Loucy (cell line): Measurements from ENCODE around the gene PLA2G4E.

Experiments
- H2AFZ ChIP-seq: fragments of 200-600 bp; sonication (generic); 2 replicates; pipeline ENCODE4 v1.6.0; 2016; ENCODE audit warnings: antibody characterized with exemption, mild to moderate bottlenecking, low read length, moderate library complexity
- H3F3A ChIP-seq: fragments of 200-600 bp; 2 replicates; pipeline ENCODE4 v1.6.0; 2016; ENCODE audit warnings: antibody characterized with exemption, low read depth, mild to moderate bottlenecking
- H3K27me3 ChIP-seq: fragments of 200-600 bp; sonication (generic); 2 replicates; pipeline ENCODE4 v1.6.1; 2014; ENCODE audit warnings: low read length, mild to moderate bottlenecking; ENCODE audit not compliant: insufficient read depth, poor library complexity, severe bottlenecking
- H3K36me3 ChIP-seq: fragments of 200-600 bp; sonication (generic); 2 replicates; pipeline ENCODE4 v1.6.1; 2016; ENCODE audit warnings: low read length; ENCODE audit not compliant: insufficient read depth
- H3K4me1 ChIP-seq: fragments of 200-600 bp; sonication (generic); 2 replicates; pipeline ENCODE4 v1.5.1; 2014; ENCODE audit warnings: low read length, mild to moderate bottlenecking; ENCODE audit not compliant: insufficient read depth, poor library complexity, severe bottlenecking
- H3K4me2 ChIP-seq: fragments of 200-600 bp; sonication (generic); 2 replicates; pipeline ENCODE4 v1.6.0; 2014; ENCODE audit warnings: antibody characterized with exemption, low read length, low read depth, mild to moderate bottlenecking; ENCODE audit not compliant: poor library complexity, severe bottlenecking
- H3K4me3 ChIP-seq: fragments of 200-600 bp; sonication (generic); 2 replicates; pipeline ENCODE4 v1.5.1; 2014; ENCODE audit warnings: low read length, mild to moderate bottlenecking, mixed read lengths; ENCODE audit not compliant: poor library complexity, severe bottlenecking
- H3K79me2 ChIP-seq: fragments of 200-600 bp; sonication (generic); 2 replicates; pipeline ENCODE4 v1.6.1; 2014; ENCODE audit warnings: low read length; ENCODE audit not compliant: insufficient read depth
- H3K9ac ChIP-seq: fragments of 200-600 bp; sonication (generic); 2 replicates; pipeline ENCODE4 v1.6.0; 2014; ENCODE audit warnings: mild to moderate bottlenecking, low read depth, low read length, moderate library complexity; ENCODE audit not compliant: poor library complexity, severe bottlenecking
- H3K9me2 ChIP-seq: fragments of 200-600 bp; sonication (generic); replicated peaks from 2 replicates; pipeline ENCODE4 v1.6.1; 2016; ENCODE audit warnings: low read depth, low read length, mixed read lengths
- H3K9me3 ChIP-seq: fragments of 200-600 bp; sonication (generic); 2 replicates; pipeline ENCODE4 v1.6.1; 2014; ENCODE audit warnings: mild to moderate bottlenecking, antibody characterized with exemption, low read length, low read depth; ENCODE audit not compliant: insufficient read depth
- H4K20me1 ChIP-seq: fragments of 200-600 bp; sonication (generic); 2 replicates; pipeline ENCODE4 v1.6.0; 2014; ENCODE audit warnings: antibody characterized with exemption, low read length, mild to moderate bottlenecking; ENCODE audit not compliant: insufficient read depth, poor library complexity, severe bottlenecking
- EZH2phosphoT487 ChIP-seq: fragments of 200-600 bp; IDR thresholded peaks from 2 replicates; pipeline ENCODE4 v1.6.1; 2018; ENCODE audit warnings: antibody characterized with exemption, mild to moderate bottlenecking, moderate library complexity, borderline replicate concordance
- TF ChIP-seq, protein P1 (sequence below): fragments of 200-600 bp; sonication (generic); conservative IDR thresholded peaks from 2 replicates; pipeline ENCODE4 v1.5.1; 2014; ENCODE audit warnings: mild to moderate bottlenecking, antibody characterized with exemption, low read length

Gene PLA2G4E

DNA sequence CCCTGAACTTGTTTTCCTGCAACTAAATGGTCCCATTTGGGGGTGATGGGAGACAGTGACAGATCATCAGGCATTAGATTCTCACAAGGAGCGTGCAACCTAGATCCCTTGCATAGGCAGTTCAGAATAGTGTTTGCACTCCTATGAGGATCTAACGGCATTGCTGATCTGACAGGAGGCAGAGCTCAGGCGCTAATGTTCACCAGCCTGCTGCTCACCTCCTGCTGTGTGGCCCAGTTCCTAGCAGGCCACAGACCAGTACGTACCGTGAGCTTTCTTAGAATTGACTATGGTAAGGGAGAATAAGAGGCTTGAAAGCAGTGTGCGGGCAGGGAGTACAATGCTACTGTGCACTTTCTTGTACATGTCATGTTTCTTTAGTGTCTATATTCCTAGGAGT lies 17.6 kb upstream of the PLA2G4E start:
- H3K27me3 ChIP-seq: no peaks in the 10 kb centered on the region
- H3K9ac ChIP-seq: no peak overlapping the region
- H2AFZ ChIP-seq: no peak overlapping the region
- TF ChIP-seq, protein P1, sequence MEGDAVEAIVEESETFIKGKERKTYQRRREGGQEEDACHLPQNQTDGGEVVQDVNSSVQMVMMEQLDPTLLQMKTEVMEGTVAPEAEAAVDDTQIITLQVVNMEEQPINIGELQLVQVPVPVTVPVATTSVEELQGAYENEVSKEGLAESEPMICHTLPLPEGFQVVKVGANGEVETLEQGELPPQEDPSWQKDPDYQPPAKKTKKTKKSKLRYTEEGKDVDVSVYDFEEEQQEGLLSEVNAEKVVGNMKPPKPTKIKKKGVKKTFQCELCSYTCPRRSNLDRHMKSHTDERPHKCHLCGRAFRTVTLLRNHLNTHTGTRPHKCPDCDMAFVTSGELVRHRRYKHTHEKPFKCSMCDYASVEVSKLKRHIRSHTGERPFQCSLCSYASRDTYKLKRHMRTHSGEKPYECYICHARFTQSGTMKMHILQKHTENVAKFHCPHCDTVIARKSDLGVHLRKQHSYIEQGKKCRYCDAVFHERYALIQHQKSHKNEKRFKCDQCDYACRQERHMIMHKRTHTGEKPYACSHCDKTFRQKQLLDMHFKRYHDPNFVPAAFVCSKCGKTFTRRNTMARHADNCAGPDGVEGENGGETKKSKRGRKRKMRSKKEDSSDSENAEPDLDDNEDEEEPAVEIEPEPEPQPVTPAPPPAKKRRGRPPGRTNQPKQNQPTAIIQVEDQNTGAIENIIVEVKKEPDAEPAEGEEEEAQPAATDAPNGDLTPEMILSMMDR: no peak
- no peak for TF ChIP-seq EZH2phosphoT487
- H3K4me3 ChIP-seq: no peak overlapping the region
- no peaks in the 10 kb centered on the region for H3K79me2 ChIP-seq
- no peaks in the 10 kb centered on the region for H3K9me2 ChIP-seq
- H3K9me3 ChIP-seq: no peaks in the 10 kb centered on the region
- H3F3A ChIP-seq: no peaks in the 10 kb centered on the region
- H3K4me2 ChIP-seq: no peak overlapping the region
- no peaks in the 10 kb centered on the region for H3K36me3 ChIP-seq
- H3K4me1 ChIP-seq: peaks cover 14% of the 10 kb centered on the region
- H4K20me1 ChIP-seq: no peaks in the 10 kb centered on the region

DNA sequence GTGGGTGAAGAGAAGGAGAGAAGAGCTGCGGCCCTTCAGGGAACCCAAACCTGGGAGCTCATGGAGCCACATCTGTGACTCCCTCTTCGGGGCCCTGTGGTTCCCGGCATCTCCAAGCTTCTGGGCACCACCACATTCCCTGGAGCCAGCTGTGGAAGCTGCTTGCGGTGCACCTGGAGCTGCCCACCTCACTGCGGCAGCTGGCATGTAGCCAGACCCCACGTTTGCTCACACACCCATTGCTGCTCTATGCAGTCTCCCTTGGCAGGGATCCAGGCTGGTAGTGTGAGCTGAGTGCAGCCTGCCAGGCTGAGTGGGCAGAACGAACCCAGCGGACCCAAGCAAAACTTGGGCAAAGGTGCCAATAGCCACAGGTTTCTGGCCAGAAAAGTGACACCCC lies 16.8 kb upstream of the PLA2G4E start:
- no peak for TF ChIP-seq EZH2phosphoT487
- TF ChIP-seq, protein P1: no peak
- Histone ChIP-seq H3K9me3 (no peaks in the 10 kb centered on the region), H3K9me2 (no peaks in the 10 kb centered on the region), H3K4me1 (peaks cover 14% of the 10 kb centered on the region), H3K4me2 (no peak overlapping the region), H3F3A (no peaks in the 10 kb centered on the region), H3K9ac (no peak overlapping the region), H2AFZ (no peak overlapping the region), H3K4me3 (no peak overlapping the region), H3K36me3 (no peaks in the 10 kb centered on the region), H3K27me3 (no peaks in the 10 kb centered on the region), H3K79me2 (no peaks in the 10 kb centered on the region), H4K20me1 (no peaks in the 10 kb centered on the region)

GRCh38 chr15:42036966-42037365 lies 16.1 kb upstream of the PLA2G4E start:
- Histone ChIP-seq H3F3A (no peaks in the 10 kb centered on the region), H3K27me3 (no peaks in the 10 kb centered on the region), H3K4me3 (no peak overlapping the region), H4K20me1 (no peaks in the 10 kb centered on the region), H3K9me3 (no peaks in the 10 kb centered on the region), H2AFZ (no peak overlapping the region), H3K4me1 (peaks cover 14% of the 10 kb centered on the region), H3K9me2 (no peaks in the 10 kb centered on the region), H3K79me2 (no peaks in the 10 kb centered on the region), H3K4me2 (no peak overlapping the region), H3K9ac (no peak overlapping the region), H3K36me3 (no peaks in the 10 kb centered on the region)
- TF ChIP-seq EZH2phosphoT487: no peak
- TF ChIP-seq, protein P1: no peak
